ENCODE results near the gene B9D2.

B9D2 gene

DNA sequence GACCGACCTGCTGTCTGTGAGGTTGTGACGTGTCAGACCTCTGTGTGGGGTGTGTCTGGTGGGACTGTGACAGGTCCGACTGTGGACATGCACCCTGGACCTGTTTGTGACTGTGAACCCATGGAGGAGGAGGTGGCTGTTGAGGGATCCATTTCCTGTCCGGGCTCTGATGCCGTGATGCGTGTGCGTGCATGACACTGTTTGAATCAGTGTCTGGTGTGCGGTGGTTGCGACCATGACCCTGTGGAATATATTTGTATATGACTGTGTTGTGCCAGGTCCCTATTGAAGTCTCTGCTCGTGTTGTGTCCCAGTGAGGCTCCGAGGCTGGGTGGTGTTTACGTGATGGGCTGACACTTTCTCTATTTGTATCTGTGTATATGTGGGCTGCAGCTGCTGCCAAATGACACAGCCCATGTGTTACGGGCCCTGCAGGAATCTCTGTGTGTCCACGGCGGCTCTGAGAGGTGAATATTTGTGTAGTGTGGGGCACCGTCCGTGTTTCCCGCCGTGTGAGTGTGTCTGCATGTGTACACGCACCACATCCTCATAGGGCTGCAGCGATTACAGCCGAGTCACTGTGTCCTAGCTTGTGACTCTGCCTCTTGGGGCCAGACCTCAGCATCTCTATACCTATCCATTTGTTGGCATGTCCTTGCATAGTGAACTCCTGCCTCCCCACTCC is 35.6 kb downstream of the B9D2 start:
- TF ChIP-seq, protein P1, sequence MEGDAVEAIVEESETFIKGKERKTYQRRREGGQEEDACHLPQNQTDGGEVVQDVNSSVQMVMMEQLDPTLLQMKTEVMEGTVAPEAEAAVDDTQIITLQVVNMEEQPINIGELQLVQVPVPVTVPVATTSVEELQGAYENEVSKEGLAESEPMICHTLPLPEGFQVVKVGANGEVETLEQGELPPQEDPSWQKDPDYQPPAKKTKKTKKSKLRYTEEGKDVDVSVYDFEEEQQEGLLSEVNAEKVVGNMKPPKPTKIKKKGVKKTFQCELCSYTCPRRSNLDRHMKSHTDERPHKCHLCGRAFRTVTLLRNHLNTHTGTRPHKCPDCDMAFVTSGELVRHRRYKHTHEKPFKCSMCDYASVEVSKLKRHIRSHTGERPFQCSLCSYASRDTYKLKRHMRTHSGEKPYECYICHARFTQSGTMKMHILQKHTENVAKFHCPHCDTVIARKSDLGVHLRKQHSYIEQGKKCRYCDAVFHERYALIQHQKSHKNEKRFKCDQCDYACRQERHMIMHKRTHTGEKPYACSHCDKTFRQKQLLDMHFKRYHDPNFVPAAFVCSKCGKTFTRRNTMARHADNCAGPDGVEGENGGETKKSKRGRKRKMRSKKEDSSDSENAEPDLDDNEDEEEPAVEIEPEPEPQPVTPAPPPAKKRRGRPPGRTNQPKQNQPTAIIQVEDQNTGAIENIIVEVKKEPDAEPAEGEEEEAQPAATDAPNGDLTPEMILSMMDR (IDR thresholded peaks at IDR 0.05; ENCODE audit: insufficient read depth, low read length, missing control alignments): no peak
- no peak overlapping the region for H3K4me3 ChIP-seq (ENCODE audit: low read depth, low read length)
- ChIA-PET CTCF (interaction anchor here (1.7 to 2.1 kb wide), 2 partner anchors 20 to 25 kb away, joined by 5 to 10 read pairs; no protein-coding TSS in a partner anchor), POLR2A (no interaction called here)
- DNase-seq (ENCODE audit: low read depth, low spot score): no peak

DNA sequence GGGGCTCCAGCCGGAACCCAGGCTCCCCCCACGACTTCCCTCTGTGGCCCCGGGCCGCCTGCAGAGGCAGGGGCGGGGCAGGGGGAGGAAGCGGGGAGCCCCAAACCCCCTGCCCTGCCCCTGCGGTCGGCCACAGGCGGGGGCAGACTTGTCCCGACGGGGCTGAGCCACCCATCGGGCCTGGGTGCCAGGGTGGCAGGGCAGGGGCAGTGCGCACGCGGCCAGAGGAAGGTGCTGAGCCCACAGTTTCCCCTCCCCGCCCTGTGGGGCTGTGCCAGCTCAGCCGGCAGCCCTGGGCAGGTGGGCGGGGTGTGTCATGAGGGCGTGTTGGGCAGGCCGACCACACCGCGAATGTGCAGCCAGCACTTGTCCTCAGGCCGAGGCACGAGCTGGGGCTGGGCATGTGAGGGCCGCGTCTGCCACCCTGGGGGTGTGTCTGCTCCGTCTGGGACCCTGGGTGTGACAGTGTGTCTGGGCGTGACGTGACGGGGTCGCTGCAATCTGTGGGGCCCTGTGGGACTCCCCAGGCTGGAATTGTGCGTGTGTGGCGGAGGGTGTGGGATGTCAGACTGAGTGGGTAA is 36.3 kb downstream of the B9D2 start:
- no peak overlapping the region for H3K4me3 ChIP-seq (ENCODE audit: low read depth, low read length)
- TF ChIP-seq, protein P1 (IDR thresholded peaks at IDR 0.05; ENCODE audit: insufficient read depth, low read length, missing control alignments): no peak
- ChIA-PET CTCF (interaction anchor here (1.0 to 2.1 kb wide), 3 partner anchors 19 to 26 kb away, joined by 4 to 10 read pairs (median 5); no protein-coding TSS in a partner anchor), POLR2A (interaction anchor here (1.2 kb wide), 1 partner anchor 26 kb away, joined by 3 read pairs; the partner anchor contains the start of gene TGFB1)
- DNase-seq (ENCODE audit: low read depth, low spot score): no peak

DNA sequence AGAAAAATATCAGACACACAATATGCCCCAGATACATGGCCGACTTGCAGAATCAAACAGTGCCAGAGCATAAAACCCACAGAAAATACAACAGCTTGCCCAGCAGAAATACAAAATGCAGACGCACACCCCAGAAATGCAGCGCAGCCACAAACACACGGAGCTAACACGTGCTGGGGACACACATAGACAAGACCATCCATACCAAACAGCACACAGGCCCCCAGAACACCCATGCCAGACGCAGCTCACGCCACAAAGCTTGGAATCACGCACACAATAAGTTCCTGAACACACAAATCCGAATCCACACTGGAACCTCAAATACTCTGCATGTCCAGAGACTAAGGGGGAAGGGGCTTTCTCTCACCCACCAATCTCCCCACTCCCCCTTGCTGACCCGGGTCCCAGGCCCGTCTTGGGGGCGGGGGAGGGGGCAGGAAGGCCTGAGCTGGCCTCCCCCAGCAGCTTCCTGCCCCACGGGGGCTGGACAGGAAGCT is 36.8 kb downstream of the B9D2 start:
- no peak for DNase-seq (ENCODE audit: low read depth, low spot score)
- TF ChIP-seq, protein P1 (IDR thresholded peaks at IDR 0.05; ENCODE audit: insufficient read depth, low read length, missing control alignments): no peak
- CTCF ChIA-PET: interaction anchor here (1.0 to 2.1 kb wide), 3 partner anchors 19 to 26 kb away, joined by 4 to 10 read pairs (median 5); no protein-coding TSS in a partner anchor
- no peak overlapping the region for H3K4me3 ChIP-seq (ENCODE audit: low read depth, low read length)
- POLR2A ChIA-PET: interaction anchor here (1.2 kb wide), 1 partner anchor 26 kb away, joined by 3 read pairs; the partner anchor contains the start of gene TGFB1

DNA sequence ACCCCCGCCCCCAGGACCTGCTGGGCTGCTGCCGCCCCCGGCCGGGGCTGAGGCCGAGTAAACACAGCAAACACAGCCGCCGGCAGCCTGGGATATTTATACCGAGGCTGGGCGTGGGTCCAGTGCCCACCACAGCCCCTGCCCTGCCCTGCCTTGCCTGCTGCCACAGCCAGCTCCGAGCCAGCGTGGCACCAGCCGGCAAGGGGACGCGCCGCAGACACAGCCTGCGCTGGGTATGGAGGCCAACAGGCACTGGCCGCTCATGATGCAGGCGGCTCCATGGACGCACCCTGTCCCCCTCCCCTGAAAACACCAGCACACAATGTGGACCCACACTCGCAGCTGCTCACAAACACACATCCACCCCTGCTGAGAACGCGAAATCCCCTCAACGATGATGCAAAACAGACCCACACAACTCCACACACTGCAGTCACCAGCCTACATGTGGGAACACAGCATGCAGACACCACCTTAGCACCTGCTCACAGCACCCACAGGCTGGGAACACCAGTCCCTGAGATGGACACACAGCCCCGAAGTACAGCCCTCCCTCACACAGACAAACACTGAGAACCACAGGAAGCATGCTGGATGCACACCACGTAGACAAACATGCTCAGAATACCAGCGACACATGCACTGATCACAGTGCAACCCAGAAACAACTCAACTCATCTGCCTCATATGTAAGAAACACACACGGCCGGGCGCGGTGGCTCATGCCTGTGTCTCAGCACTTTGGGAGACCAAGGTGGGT is 37.8 kb downstream of the B9D2 start:
- CTCF ChIA-PET: interaction anchor here (0.7 to 7.9 kb wide), 4 partner anchors 11 to 29 kb away, joined by 3 to 53 read pairs (median 4); no protein-coding TSS in a partner anchor
- POLR2A ChIA-PET: interaction anchor here (0.5 to 1.2 kb wide), 2 partner anchors 10 to 27 kb away, joined by 3 to 5 read pairs; partner anchors contain the start of gene TGFB1
- peak; percentile 79 for DNase-seq (ENCODE audit: low read depth, low spot score)
- peak overlapping the region; percentile 30 for H3K4me3 ChIP-seq (ENCODE audit: low read depth, low read length)
- TF ChIP-seq, protein P1 (IDR thresholded peaks at IDR 0.05; ENCODE audit: insufficient read depth, low read length, missing control alignments): no peak

DNA sequence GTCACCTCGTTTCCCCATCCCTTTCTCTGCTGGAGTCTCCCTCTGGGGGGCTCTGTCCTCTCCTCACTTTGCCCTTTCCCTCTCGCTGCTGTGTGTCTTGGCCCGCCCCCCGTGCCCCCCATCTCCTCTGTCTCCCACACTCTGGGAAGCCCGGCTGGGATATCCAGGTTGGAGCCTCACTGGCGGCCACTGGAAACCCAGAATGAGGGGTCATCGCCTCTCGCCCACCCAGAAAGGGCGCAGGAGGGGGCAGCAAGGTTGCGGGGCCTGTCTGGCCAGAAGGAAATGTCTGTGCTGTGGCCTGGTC is 38.4 kb downstream of the B9D2 start:
- TF ChIP-seq, protein P1 (IDR thresholded peaks at IDR 0.05; ENCODE audit: insufficient read depth, low read length, missing control alignments): no peak
- no peak for DNase-seq (ENCODE audit: low read depth, low spot score)
- ChIA-PET CTCF (interaction anchor here (1.2 to 7.9 kb wide), 3 partner anchors 18 to 30 kb away, joined by 3 to 53 read pairs (median 4); no protein-coding TSS in a partner anchor), POLR2A (interaction anchor here (0.7 kb wide), 2 partner anchors 23 to 535 kb away, joined by 3 to 4 read pairs; partner anchors contain the start of gene RPS19)
- peak overlapping the region; percentile 12 for H3K4me3 ChIP-seq (ENCODE audit: low read depth, low read length)

Measured in AG04449 (cell line).